ENCODE measurements around the gene KRTAP10-12.

KRTAP10-12 gene

DNA sequence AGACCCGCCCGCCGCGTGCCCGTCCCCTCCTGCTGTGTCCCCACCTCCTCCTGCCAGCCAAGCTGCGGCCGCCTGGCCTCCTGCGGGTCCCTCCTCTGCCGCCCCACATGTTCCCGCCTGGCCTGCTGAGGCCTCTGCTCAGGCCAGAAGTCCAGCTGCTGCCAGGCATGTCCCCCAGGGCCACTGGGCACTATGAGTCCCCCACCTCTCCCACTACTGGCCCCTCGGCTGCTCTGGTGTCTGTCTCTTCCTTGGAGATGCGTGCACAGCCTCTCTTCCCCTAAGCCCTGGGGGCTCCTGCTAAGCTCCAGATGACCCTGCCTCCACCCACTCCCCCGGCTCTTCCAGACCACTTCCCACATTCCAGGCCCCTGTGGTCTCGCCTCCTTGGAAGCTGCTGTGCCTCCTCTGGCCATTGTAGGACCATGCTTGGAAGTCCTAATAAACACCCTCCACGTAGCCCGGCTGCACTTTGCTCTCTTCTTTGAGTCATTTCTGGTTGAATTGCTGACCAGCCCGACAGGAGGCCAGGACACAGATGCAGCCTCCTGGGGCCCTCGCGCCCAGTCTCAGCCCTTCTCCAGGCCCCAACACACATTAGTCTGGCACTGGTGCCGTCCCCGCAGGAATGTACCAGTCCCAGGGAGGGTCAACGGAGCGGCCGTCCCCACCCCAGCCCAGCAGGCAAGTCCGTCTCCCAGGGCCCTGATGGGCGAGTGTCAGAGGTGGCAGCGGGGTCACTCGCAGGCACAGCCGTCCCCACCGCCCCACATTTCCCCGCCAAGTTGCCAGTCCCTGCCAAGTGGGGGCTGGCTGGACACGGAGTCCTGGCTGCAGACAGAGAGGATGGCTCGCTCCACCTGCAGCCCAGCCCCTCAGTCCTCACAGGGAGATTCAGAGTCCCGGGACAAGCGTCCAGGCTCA, 1.1 kb downstream of the KRTAP10-12 start:
- Histone ChIP-seq H3K9me3 (ENCODE audit: control insufficient read depth in 1 of 2, low read length in 2 of 2) (peaks cover under 1% of the 10 kb centered on the region in 2 donors), H3K4me1 (ENCODE audit: control insufficient read depth in 1 of 2, insufficient read depth in 2 of 2, low read length in 2 of 2) (no peaks in the 10 kb centered on the region), H3K9ac (ENCODE audit: low read depth in 1 of 2, low read length in 2 of 2) (no peak overlapping the region), H3K36me3 (ENCODE audit: control insufficient read depth in 1 of 2, insufficient read depth in 2 of 2, low read length in 2 of 2) (no peaks in the 10 kb centered on the region), H3K4me3 (ENCODE audit: low read depth in 1 of 2, low read length in 2 of 2) (no peak overlapping the region), H3K27ac (ENCODE audit: low read depth, low read length) (no peak overlapping the region), H3K27me3 (ENCODE audit: control insufficient read depth in 1 of 2, insufficient read depth in 2 of 2, low read length in 2 of 2) (peaks cover 13 to 45% of the 10 kb centered on the region in 2 donors)

DNA sequence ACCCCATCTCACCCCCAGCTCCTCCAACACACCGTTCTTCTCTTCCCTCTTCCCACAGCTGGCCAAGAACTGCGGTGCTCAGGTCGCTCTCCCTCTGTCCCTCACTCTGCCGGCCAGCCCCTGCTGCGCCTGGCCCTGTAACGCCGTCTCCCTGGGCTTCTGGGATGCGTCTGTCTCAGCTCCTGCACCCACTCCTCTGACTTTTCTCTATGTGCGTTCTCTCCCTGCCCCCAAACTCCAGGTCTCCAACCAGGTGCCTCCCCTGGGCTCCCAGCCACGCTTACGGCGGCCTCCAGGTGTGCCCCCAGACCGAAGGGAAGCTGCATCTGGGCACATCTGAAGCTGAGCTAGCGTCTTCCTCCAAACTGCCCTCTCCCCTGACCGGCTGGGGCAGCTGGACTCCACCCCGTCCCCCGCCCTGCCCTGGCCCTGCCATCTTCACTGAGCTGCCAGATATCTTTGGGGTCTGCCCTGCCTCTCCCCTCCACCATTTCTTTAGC, 2.6 kb downstream of the KRTAP10-12 start:
- Histone ChIP-seq H3K4me3 (ENCODE audit: low read depth in 1 of 2, low read length in 2 of 2) (no peak overlapping the region), H3K4me1 (ENCODE audit: control insufficient read depth in 1 of 2, insufficient read depth in 2 of 2, low read length in 2 of 2) (no peaks in the 10 kb centered on the region), H3K27ac (ENCODE audit: low read depth, low read length) (no peak overlapping the region), H3K36me3 (ENCODE audit: control insufficient read depth in 1 of 2, insufficient read depth in 2 of 2, low read length in 2 of 2) (no peaks in the 10 kb centered on the region), H3K9me3 (ENCODE audit: control insufficient read depth in 1 of 2, low read length in 2 of 2) (no peaks in the 10 kb centered on the region), H3K9ac (ENCODE audit: low read depth in 1 of 2, low read length in 2 of 2) (no peak overlapping the region), H3K27me3 (ENCODE audit: control insufficient read depth in 1 of 2, insufficient read depth in 2 of 2, low read length in 2 of 2) (peaks cover 21 to 54% of the 10 kb centered on the region in 2 donors)

DNA sequence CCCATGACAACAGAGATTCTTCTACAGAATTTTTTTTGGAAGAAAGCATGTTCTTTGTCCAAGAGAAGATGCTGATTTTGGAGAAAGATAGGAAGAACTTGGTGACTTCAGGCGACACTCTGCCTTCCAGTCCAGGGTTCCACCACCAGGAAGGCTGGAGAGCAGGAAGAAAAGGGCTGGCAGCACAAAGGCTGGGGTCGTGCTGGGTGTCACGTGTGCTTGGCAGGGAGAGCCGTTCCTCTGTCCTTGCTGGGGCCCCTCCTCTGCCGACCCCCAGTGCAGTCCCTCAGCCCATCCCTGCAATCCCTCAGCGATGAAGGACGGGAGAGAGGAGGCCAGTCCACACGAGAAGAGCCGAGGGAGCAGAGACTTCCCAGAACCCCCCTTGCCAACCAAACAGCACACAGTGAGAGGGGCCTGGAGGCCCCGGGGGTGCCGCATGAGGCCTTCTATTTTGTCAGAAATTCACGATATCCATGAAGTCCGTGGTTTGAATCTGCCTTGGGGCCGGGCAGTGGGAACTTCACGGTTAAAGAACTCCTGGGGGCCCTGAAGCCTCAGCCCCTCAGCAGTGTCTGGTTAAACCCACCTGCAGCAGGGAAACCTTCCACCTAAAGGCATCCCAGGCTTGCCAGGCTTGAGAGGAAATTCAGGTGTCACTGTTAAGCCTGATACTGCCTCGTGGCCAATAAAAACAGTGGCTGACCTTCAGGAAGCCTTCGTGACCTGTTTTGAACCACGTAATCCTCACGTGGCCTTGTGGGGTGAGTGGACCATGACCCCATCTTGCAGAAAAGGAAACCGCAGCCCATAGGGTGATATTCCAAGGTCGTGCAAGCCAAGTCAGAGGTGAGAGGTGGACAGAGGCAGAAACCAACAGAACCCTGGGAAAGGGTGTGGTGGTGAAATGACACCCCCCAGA, 3.4 kb downstream of the KRTAP10-12 start:
- H3K36me3 ChIP-seq (ENCODE audit: control insufficient read depth in 1 of 2, insufficient read depth in 2 of 2, low read length in 2 of 2): no peaks in the 10 kb centered on the region
- peaks cover 22 to 57% of the 10 kb centered on the region in 2 donors for H3K27me3 ChIP-seq (ENCODE audit: control insufficient read depth in 1 of 2, insufficient read depth in 2 of 2, low read length in 2 of 2)
- no peaks in the 10 kb centered on the region for H3K9me3 ChIP-seq (ENCODE audit: control insufficient read depth in 1 of 2, low read length in 2 of 2)
- no peaks in the 10 kb centered on the region for H3K4me1 ChIP-seq (ENCODE audit: control insufficient read depth in 1 of 2, insufficient read depth in 2 of 2, low read length in 2 of 2)
- no peak overlapping the region for H3K27ac ChIP-seq (ENCODE audit: low read depth, low read length)
- no peak overlapping the region for H3K9ac ChIP-seq (ENCODE audit: low read depth in 1 of 2, low read length in 2 of 2)
- no peak overlapping the region for H3K4me3 ChIP-seq (ENCODE audit: low read depth in 1 of 2, low read length in 2 of 2)

- Histone ChIP-seq H3K36me3 (ENCODE audit: control insufficient read depth in 1 of 2, insufficient read depth in 2 of 2, low read length in 2 of 2) (no peaks in the 10 kb centered on the region), H3K4me3 (ENCODE audit: low read depth in 1 of 2, low read length in 2 of 2) (no peak overlapping the region), H3K4me1 (ENCODE audit: control insufficient read depth in 1 of 2, insufficient read depth in 2 of 2, low read length in 2 of 2) (no peaks in the 10 kb centered on the region), H3K27me3 (ENCODE audit: control insufficient read depth in 1 of 2, insufficient read depth in 2 of 2, low read length in 2 of 2) (peaks cover 23 to 57% of the 10 kb centered on the region in 2 donors), H3K9ac (ENCODE audit: low read depth in 1 of 2, low read length in 2 of 2) (no peak overlapping the region), H3K9me3 (ENCODE audit: control insufficient read depth in 1 of 2, low read length in 2 of 2) (peaks cover 0 to under 1% of the 10 kb centered on the region in 2 donors), H3K27ac (ENCODE audit: low read depth, low read length) (no peak overlapping the region)
These were observed 4.0 kb downstream of the KRTAP10-12 start for GRCh38 chr21:44701023-44701400.

DNA sequence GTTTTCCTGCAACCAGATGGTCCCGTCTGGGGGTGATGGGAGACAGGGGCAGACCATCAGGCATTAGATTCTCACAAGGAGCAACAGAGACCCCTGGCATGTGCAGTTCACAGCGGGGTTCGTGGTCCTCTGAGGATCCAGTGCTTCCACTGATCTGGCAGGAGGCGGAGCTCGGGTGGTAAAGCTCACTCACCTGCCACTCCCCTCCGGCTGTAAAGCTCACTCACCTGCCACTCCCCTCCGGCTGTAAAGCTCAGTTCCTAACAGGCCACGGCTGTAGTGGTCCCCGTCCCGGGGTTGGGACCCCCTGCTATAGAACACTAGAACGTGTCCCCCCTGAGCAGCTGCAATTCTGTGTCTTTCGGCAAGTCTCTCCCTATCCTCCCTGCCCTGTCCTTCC, 4.6 kb downstream of the KRTAP10-12 start:
- H3K9me3 ChIP-seq (ENCODE audit: control insufficient read depth in 1 of 2, low read length in 2 of 2): peaks cover 0 to 4% of the 10 kb centered on the region in 2 donors
- no peaks in the 10 kb centered on the region for H3K36me3 ChIP-seq (ENCODE audit: control insufficient read depth in 1 of 2, insufficient read depth in 2 of 2, low read length in 2 of 2)
- H3K4me1 ChIP-seq (ENCODE audit: control insufficient read depth in 1 of 2, insufficient read depth in 2 of 2, low read length in 2 of 2): no peaks in the 10 kb centered on the region
- H3K27ac ChIP-seq (ENCODE audit: low read depth, low read length): no peak overlapping the region
- H3K4me3 ChIP-seq (ENCODE audit: low read depth in 1 of 2, low read length in 2 of 2): no peak overlapping the region
- H3K9ac ChIP-seq (ENCODE audit: low read depth in 1 of 2, low read length in 2 of 2): no peak overlapping the region
- peaks cover 28 to 58% of the 10 kb centered on the region in 2 donors for H3K27me3 ChIP-seq (ENCODE audit: control insufficient read depth in 1 of 2, insufficient read depth in 2 of 2, low read length in 2 of 2)

- no peak overlapping the region for H3K27ac ChIP-seq (ENCODE audit: low read depth, low read length)
- peaks cover 35 to 57% of the 10 kb centered on the region in 2 donors for H3K27me3 ChIP-seq (ENCODE audit: control insufficient read depth in 1 of 2, insufficient read depth in 2 of 2, low read length in 2 of 2)
- H3K4me3 ChIP-seq (ENCODE audit: low read depth in 1 of 2, low read length in 2 of 2): no peak overlapping the region
These were observed 5.4 kb downstream of the KRTAP10-12 start for GRCh38 chr21:44702111-44702972.

DNA sequence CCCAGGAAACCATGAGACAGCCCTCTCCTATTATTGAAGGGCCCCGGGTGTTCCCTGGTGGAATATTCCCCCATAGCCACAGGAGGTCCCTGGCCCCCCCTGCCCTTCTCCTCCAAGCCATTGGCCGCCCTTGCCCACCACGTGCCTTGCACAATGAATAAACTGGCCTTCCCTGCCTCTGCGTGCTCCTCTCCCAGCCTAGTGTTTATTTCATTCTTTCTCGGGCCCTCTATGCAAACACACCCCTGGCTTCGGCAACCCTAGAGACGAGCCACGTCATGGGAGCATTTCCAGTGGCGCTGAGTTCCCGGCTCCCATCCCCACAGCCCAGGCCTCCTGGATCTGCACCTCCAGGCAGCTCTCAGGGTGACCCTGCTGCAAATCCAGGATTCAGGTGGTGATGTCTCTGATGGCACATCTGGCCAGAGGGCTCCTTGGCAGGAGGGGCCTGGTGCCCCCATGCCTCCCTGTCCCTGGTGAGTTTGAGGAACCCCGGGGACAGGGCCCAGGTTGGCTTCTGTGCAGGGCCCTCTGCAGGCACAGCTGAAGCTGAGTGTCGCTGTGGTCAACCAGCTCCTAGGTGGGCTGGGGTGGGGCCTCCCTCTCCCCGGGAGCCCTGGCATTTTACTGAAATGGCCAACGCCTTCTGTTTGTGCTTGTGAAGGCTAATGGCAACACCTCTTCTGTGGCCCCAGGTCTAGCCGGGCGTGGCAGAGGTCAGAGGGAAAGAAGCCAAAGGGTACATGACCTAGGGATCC, 6.2 kb downstream of the KRTAP10-12 start:
- H3K27me3 ChIP-seq (ENCODE audit: control insufficient read depth in 1 of 2, insufficient read depth in 2 of 2, low read length in 2 of 2): peaks cover 41 to 52% of the 10 kb centered on the region in 2 donors
- no peak overlapping the region for H3K9ac ChIP-seq (ENCODE audit: low read depth in 1 of 2, low read length in 2 of 2)
- no peaks in the 10 kb centered on the region for H3K4me1 ChIP-seq (ENCODE audit: control insufficient read depth in 1 of 2, insufficient read depth in 2 of 2, low read length in 2 of 2)
- peaks cover 0 to 4% of the 10 kb centered on the region in 2 donors for H3K9me3 ChIP-seq (ENCODE audit: control insufficient read depth in 1 of 2, low read length in 2 of 2)
- no peaks in the 10 kb centered on the region for H3K36me3 ChIP-seq (ENCODE audit: control insufficient read depth in 1 of 2, insufficient read depth in 2 of 2, low read length in 2 of 2)
- H3K4me3 ChIP-seq (ENCODE audit: low read depth in 1 of 2, low read length in 2 of 2): no peak overlapping the region
- H3K27ac ChIP-seq (ENCODE audit: low read depth, low read length): no peak overlapping the region

More at GRCh38 chr21:44702111-44702972, 5.4 kb downstream of the KRTAP10-12 start:
- H3K9ac ChIP-seq (ENCODE audit: low read depth in 1 of 2, low read length in 2 of 2): no peak overlapping the region
- H3K9me3 ChIP-seq (ENCODE audit: control insufficient read depth in 1 of 2, low read length in 2 of 2): peaks cover 0 to 4% of the 10 kb centered on the region in 2 donors
- H3K36me3 ChIP-seq (ENCODE audit: control insufficient read depth in 1 of 2, insufficient read depth in 2 of 2, low read length in 2 of 2): no peaks in the 10 kb centered on the region
- no peaks in the 10 kb centered on the region for H3K4me1 ChIP-seq (ENCODE audit: control insufficient read depth in 1 of 2, insufficient read depth in 2 of 2, low read length in 2 of 2)

DNA sequence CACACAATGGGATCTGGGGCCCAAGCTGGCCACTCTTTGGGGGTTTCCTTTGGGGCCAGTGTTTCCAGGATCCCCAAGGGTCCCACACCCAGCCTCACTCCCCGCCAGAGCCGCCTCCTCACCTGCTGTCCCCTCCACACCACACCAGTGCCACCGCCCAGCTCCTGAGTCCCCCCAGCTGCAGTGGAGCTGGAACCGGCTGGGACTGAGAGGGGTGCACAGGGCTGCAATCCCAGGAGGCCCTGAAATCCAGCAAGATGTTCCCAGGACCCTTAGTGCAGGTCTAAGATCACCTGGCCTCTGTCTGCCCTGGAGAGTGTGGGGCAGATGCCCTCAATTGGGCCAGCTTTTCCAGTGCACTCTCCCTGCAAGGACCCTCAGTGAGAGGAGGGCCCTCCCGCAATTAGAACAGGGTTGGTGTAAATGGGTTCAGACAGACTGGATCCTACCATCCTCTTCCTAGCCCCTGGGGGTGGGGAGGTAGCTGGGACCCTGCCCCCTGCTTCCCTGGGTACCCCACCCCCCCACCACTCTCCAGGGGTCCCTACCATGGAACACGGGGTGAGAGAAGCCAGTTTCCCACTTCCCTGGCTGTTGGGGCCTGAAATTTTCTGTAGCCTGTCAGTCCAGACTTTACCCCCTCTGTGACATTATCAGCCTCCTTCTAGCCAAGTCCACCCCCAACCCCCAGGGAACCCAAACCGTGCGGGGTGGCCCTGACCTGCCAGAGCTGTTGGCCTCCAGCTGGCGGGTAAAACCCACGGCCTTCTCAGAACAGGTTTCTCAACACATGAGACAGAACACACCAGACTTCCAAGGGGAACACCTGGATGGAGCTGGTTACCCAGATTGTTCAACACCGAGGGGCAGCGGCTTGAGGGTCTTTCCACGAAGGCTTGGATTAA, 7.0 kb downstream of the KRTAP10-12 start:
- Histone ChIP-seq H3K27ac (ENCODE audit: low read depth, low read length) (no peak overlapping the region), H3K4me1 (ENCODE audit: control insufficient read depth in 1 of 2, insufficient read depth in 2 of 2, low read length in 2 of 2) (no peaks in the 10 kb centered on the region), H3K27me3 (ENCODE audit: control insufficient read depth in 1 of 2, insufficient read depth in 2 of 2, low read length in 2 of 2) (peaks cover 50 to 55% of the 10 kb centered on the region in 2 donors), H3K9ac (ENCODE audit: low read depth in 1 of 2, low read length in 2 of 2) (no peak overlapping the region), H3K36me3 (ENCODE audit: control insufficient read depth in 1 of 2, insufficient read depth in 2 of 2, low read length in 2 of 2) (no peaks in the 10 kb centered on the region), H3K4me3 (ENCODE audit: low read depth in 1 of 2, low read length in 2 of 2) (no peak overlapping the region), H3K9me3 (ENCODE audit: control insufficient read depth in 1 of 2, low read length in 2 of 2) (peaks cover 0 to 4% of the 10 kb centered on the region in 2 donors)
